ENCODE measurements around the gene RIN2. TPM values are rescaled to one million over a fixed set of nuclear protein-coding genes. Genes with fewer than 3 reads are reported as not detected.
"Not testable (repeated sequence)": the region's sequence is repeated elsewhere in the genome, so short reads cannot be mapped to it uniquely, and the experiment has no call there.

Gene RIN2
- total and polyA plus RNA-seq, 3 experiments from 2014 or later: 0.37 to 0.49 TPM; not detected in 1

DNA sequence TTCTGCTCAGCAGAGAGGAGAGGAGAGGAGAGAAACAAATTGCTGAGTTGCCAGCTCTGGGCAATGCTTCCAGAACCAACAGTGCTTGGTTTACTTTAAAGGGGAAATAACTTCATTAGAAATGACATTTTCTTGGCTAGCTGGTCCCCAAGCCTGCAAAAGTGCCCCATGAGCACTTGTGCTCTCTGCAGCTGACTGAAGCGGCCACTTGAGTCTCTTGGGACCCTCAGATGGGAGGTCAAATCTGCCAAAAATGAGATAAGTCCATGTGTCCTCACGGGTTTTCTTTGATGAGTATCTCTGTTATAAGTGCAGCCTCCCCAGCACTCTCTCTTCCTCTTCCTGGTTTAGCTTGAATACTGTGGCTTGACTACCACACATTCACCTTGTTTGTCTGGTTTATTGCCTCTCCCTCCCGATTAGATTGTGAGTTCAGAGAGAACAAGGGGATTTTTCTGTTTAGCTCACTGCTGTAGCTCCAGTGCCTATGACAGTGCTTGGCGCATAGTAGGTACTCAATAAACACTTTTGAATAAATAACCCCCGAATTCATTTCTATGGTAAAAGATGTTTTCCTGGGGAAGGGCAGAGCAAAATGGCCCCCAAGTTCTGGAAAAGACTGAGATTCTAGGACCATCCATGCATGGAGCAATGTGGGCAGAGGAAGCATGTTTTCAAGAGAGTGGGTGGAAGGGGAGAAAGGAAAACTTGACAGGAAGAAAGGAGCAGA, 7.0 kb upstream of the RIN2 start:
- peaks cover 5 to 9% of the 10 kb centered on the region in 2 donors for H3K27me3 Mint-ChIP-seq
- Histone ChIP-seq H3K4me3 (ENCODE audit: low read length) (no peak overlapping the region), H3K4me1 (ENCODE audit: insufficient read depth, low read length) (no peaks in the 10 kb centered on the region), H3K9me3 (ENCODE audit: low read length) (no peaks in the 10 kb centered on the region), H3K27me3 (ENCODE audit: insufficient read depth, low read length, poor library complexity, severe bottlenecking) (no peaks in the 10 kb centered on the region), H3K27ac (ENCODE audit: low read depth, low read length) (no peak overlapping the region), H3K36me3 (ENCODE audit: insufficient read depth, low read length) (no peaks in the 10 kb centered on the region)
- H3K27ac Mint-ChIP-seq: peak overlapping the region in 1 of 8 donors; percentile 27
- H3K4me3 Mint-ChIP-seq: no peak overlapping the region
- H3K36me3 Mint-ChIP-seq: no peaks in the 10 kb centered on the region
- CTCF ChIA-PET: no interaction called here
- no peaks in the 10 kb centered on the region for H3K4me1 Mint-ChIP-seq
- DNase-seq: no peak
- POLR2A ChIA-PET: no interaction called here
- peaks cover 0 to 7% (median 1%) of the 10 kb centered on the region in 5 donors for H3K9me3 Mint-ChIP-seq

DNA sequence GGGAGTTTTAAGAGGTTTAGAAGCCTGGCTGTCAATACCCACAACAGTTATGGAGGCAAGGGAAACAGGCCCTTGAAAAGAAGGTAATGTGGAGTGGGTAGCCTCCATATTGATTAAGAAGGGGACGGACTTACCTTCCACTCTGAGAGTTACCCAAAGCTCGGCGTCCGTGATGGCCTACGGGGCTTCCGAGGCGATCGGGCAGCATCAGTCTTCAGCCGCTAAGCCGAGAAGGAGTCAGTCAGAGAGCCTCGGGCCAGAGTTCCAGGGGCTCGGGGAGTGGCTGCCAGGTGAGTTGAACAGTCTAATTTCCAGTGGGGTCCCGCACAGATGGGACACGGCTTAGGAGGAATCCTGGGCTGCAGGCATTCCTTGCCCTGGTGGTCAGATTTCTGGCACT, 3.9 kb upstream of the RIN2 start:
- H3K9me3 Mint-ChIP-seq; H3K4me1 Mint-ChIP-seq; H3K4me3 Mint-ChIP-seq; H3K36me3 Mint-ChIP-seq; CTCF ChIA-PET; DNase-seq; H3K36me3 ChIP-seq (ENCODE audit: insufficient read depth, low read length); H3K27me3 ChIP-seq (ENCODE audit: insufficient read depth, low read length, poor library complexity, severe bottlenecking); H3K27ac ChIP-seq (ENCODE audit: low read depth, low read length); POLR2A ChIA-PET; H3K27ac Mint-ChIP-seq; H3K4me3 ChIP-seq (ENCODE audit: low read length); H3K9me3 ChIP-seq (ENCODE audit: low read length); H3K4me1 ChIP-seq (ENCODE audit: insufficient read depth, low read length): not testable (repeated sequence)
- H3K27me3 Mint-ChIP-seq: peaks cover 14 to 30% of the 10 kb centered on the region in 2 donors

DNA sequence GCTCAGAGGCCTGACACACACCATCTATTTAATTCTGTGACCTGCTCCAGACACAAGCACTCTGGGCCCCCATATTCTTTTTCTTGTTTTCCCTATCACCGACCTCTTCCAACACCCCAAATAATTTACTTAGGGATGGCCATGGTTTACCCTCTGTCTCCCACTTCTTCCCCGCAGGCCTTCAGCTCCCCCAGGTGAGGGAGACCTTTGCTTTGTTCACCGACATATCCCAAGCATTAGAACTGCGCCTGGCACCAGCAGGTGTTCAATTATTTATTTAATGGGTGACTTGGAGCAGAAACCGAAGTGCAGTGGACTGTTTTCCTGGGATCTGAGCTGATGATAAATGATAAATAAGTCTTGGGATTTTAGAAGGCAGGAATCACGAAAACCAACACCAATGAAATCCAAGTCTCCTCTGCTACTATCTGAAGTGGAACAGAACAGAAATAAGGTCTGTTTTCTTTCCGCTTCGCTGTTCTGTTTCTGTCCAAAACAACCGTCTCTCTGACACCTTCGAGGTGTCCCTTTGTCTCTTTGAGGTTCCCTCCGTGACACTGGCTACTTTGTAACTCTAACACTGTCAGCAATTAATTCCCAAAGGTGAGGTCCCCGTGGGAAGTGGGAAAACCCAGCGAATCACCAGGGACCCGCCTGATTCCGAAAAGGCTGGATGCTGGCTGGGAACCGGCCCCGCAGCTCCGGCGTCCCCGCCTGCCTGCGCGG, 1.1 kb upstream of the RIN2 start:
- Histone ChIP-seq H3K4me3 (ENCODE audit: low read length) (no peak overlapping the region), H3K27ac (ENCODE audit: low read depth, low read length) (no peak overlapping the region), H3K4me1 (ENCODE audit: insufficient read depth, low read length) (no peaks in the 10 kb centered on the region), H3K27me3 (ENCODE audit: insufficient read depth, low read length, poor library complexity, severe bottlenecking) (no peaks in the 10 kb centered on the region), H3K9me3 (ENCODE audit: low read length) (no peaks in the 10 kb centered on the region), H3K36me3 (ENCODE audit: insufficient read depth, low read length) (no peaks in the 10 kb centered on the region)
- Mint-ChIP-seq H3K27ac (no peak overlapping the region), H3K4me1 (no peaks in the 10 kb centered on the region), H3K9me3 (peaks cover 0 to 7% (median 0%) of the 10 kb centered on the region in 5 donors), H3K36me3 (no peaks in the 10 kb centered on the region), H3K4me3 (no peak overlapping the region), H3K27me3 (peaks cover 22 to 38% of the 10 kb centered on the region in 2 donors)
- POLR2A ChIA-PET: no interaction called here
- CTCF ChIA-PET: no interaction called here
- no peak for DNase-seq

DNA sequence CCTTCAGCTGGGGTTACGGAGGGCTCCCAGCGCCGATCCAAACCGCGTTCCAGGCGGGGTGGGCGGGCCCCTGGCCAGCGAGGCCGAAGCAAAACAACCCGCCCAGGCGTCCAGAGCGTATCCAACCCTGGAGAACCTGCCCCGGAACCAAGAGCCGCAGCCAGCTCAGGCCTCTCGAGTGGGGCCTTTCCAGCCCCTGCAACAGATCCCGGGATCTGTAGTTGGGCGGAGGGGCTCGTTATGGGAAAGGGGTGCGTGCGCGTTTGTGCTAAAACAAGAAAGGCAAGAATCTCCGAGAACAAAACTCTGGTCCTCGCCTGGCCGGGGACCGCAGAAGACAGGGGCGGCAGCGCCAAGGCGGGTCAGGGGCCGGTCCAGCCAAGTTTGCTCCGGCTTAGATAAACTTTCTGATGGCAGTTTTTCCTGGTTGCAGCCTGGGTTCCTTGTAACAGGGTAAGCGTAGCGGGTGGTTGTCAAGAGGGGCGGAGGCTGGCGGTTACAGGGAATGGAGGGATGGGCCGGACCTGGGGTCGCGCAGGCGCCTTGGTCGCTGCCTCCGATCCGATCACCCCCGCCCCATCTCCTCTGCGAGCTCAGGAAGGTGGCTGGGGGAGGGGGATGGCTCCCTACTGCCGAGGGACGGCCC, 448 bp upstream of the RIN2 start:
- H3K27ac ChIP-seq (ENCODE audit: low read depth, low read length): no peak overlapping the region
- no peaks in the 10 kb centered on the region for H3K27me3 ChIP-seq (ENCODE audit: insufficient read depth, low read length, poor library complexity, severe bottlenecking)
- POLR2A ChIA-PET: no interaction called here
- no peaks in the 10 kb centered on the region for H3K36me3 ChIP-seq (ENCODE audit: insufficient read depth, low read length)
- H3K4me3 ChIP-seq (ENCODE audit: low read length): no peak overlapping the region
- Mint-ChIP-seq H3K4me1 (no peaks in the 10 kb centered on the region), H3K27me3 (peaks cover 22 to 38% of the 10 kb centered on the region in 2 donors), H3K36me3 (no peaks in the 10 kb centered on the region), H3K27ac (no peak overlapping the region), H3K9me3 (peaks cover 0 to 7% (median 0%) of the 10 kb centered on the region in 5 donors), H3K4me3 (peak overlapping the region in 2 of 7 donors; percentile 15)
- H3K4me1 ChIP-seq (ENCODE audit: insufficient read depth, low read length): no peaks in the 10 kb centered on the region
- CTCF ChIA-PET: no interaction called here
- DNase-seq: no peak
- H3K9me3 ChIP-seq (ENCODE audit: low read length): no peaks in the 10 kb centered on the region

DNA sequence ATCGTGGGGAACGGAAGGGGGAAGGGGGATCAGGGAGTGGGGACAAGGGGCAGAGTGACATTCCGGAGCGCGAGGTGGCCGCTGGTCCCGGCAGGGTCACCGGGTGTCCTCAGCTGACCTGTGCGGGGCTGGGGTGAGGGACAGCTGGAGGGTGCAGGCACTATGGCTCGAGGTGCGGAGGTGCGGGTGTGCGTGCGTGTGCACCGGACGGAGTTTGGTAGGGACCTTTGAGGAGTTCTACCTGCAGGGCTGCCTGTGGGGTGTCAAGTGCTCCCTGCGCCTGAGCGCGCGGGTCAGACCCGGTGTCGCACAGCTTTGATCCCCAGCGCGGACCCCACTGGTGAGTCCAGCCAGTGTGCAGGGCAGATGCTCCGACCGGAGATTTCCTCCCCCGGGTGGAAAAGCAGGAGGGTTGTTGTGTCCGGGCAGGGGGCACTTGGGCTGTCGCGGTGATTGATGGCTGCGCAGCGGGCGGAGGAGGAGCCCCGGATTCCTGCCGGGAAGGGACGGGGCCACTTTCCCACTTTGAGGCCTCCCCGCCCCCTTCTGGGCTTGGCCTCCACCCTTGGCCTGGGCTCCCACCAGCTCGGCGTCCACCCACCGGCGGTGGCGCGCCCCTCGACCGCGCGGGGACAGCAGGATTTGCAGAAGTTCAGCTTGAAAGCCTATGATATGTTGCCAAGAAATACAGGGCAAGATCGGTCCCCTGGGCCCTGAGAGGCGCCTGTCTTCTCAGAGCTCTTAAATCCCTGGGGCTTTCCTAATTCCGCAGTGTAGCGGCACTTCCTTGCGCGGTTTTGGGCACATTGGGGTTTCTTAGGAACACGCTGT, 658 bp downstream of the RIN2 start:
- Mint-ChIP-seq H3K27me3 (peaks cover 22 to 34% of the 10 kb centered on the region in 2 donors), H3K9me3 (peaks cover 0 to 6% (median 0%) of the 10 kb centered on the region in 5 donors), H3K27ac (no peak overlapping the region), H3K4me1 (no peaks in the 10 kb centered on the region), H3K36me3 (no peaks in the 10 kb centered on the region), H3K4me3 (no peak overlapping the region)
- no peak overlapping the region for H3K27ac ChIP-seq (ENCODE audit: low read depth, low read length)
- POLR2A ChIA-PET: no interaction called here
- no peaks in the 10 kb centered on the region for H3K9me3 ChIP-seq (ENCODE audit: low read length)
- H3K36me3 ChIP-seq (ENCODE audit: insufficient read depth, low read length): no peaks in the 10 kb centered on the region
- H3K27me3 ChIP-seq (ENCODE audit: insufficient read depth, low read length, poor library complexity, severe bottlenecking): no peaks in the 10 kb centered on the region
- no peak overlapping the region for H3K4me3 ChIP-seq (ENCODE audit: low read length)
- DNase-seq: no peak
- no peaks in the 10 kb centered on the region for H3K4me1 ChIP-seq (ENCODE audit: insufficient read depth, low read length)
- CTCF ChIA-PET: no interaction called here

DNA sequence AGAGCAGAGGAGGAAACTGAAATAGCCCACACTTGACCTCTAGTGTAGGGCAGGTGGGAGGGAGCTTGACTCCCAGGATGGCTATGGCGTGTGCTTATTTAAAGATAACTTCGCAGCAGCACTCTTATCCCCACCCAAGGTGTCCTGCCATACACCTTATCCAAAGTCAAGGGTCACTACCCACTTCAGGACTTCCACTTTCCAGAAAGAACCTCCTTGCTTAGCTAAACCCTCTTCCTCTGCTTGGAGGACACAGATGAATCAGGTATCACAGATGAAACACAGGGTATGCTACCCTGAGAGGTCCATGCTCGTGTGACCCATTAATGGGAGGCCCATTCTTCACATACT, 2.3 kb downstream of the RIN2 start:
- Mint-ChIP-seq H3K9me3 (peaks cover 0 to 3% (median 0%) of the 10 kb centered on the region in 5 donors), H3K36me3 (no peaks in the 10 kb centered on the region), H3K4me1 (no peaks in the 10 kb centered on the region), H3K27me3 (peaks cover 22 to 31% of the 10 kb centered on the region in 2 donors), H3K27ac (no peak overlapping the region), H3K4me3 (no peak overlapping the region)
- Histone ChIP-seq H3K27me3 (ENCODE audit: insufficient read depth, low read length, poor library complexity, severe bottlenecking) (no peaks in the 10 kb centered on the region), H3K27ac (ENCODE audit: low read depth, low read length) (no peak overlapping the region), H3K4me1 (ENCODE audit: insufficient read depth, low read length) (no peaks in the 10 kb centered on the region), H3K9me3 (ENCODE audit: low read length) (no peaks in the 10 kb centered on the region), H3K36me3 (ENCODE audit: insufficient read depth, low read length) (no peaks in the 10 kb centered on the region), H3K4me3 (ENCODE audit: low read length) (no peak overlapping the region)
- no peak for DNase-seq
- ChIA-PET POLR2A (no interaction called here), CTCF (no interaction called here)

DNA sequence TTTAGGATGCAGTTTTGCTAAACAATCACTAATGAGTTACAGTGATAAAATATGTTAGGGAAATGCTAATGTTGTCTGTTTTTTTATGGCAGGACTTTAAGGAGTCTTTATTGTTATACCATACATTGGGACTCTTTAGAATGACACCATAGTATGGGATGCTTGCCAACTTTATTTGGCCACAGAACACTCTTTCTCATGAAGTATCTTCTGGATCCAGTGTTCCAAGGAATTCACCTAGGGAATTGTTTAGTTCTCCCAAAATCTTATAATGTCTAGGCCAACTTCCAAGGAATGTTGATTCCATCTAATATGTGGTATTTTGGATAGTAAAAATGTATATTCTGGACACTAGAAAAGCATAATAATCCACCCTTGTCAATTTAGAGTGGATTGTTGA, 3.3 kb downstream of the RIN2 start:
- CTCF ChIA-PET: no interaction called here

DNA sequence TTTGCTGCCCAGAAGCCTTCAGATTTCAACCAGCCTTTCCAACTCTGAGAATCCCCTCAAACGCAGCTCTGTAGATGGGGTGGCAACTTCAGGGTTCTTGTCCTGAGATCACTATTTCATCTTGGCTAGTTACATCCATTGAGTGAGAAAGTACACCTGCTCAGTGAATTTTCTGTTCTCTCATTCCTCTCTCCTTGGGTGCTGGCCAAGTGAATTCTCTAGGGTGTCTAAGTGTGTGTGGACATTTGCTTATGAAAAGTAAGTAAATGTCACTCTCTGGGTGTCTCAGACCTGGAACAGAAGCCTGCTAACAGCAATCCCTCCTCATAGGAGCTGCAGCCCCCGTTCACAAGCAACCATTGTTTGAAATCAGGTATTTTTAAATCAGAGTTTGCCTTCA, 3.8 kb downstream of the RIN2 start:
- peaks cover 14 to 27% of the 10 kb centered on the region in 2 donors for H3K27me3 Mint-ChIP-seq
- Histone ChIP-seq H3K4me1 (ENCODE audit: insufficient read depth, low read length) (no peaks in the 10 kb centered on the region), H3K36me3 (ENCODE audit: insufficient read depth, low read length) (no peaks in the 10 kb centered on the region), H3K4me3 (ENCODE audit: low read length) (no peak overlapping the region), H3K27ac (ENCODE audit: low read depth, low read length) (no peak overlapping the region), H3K27me3 (ENCODE audit: insufficient read depth, low read length, poor library complexity, severe bottlenecking) (no peaks in the 10 kb centered on the region), H3K9me3 (ENCODE audit: low read length) (no peaks in the 10 kb centered on the region)
- ChIA-PET POLR2A (no interaction called here), CTCF (no interaction called here)
- H3K4me3 Mint-ChIP-seq: no peak overlapping the region
- no peak for DNase-seq
- H3K4me1 Mint-ChIP-seq: no peaks in the 10 kb centered on the region
- no peak overlapping the region for H3K27ac Mint-ChIP-seq
- peaks cover 0 to 3% (median 0%) of the 10 kb centered on the region in 5 donors for H3K9me3 Mint-ChIP-seq
- H3K36me3 Mint-ChIP-seq: no peaks in the 10 kb centered on the region

More for the DNA sequence above, 3.3 kb downstream of the RIN2 start:
- H3K36me3 ChIP-seq (ENCODE audit: insufficient read depth, low read length): no peaks in the 10 kb centered on the region
- H3K27me3 ChIP-seq (ENCODE audit: insufficient read depth, low read length, poor library complexity, severe bottlenecking): no peaks in the 10 kb centered on the region
- DNase-seq: no peak
- no peak overlapping the region for H3K4me3 Mint-ChIP-seq
- no peaks in the 10 kb centered on the region for H3K36me3 Mint-ChIP-seq
- H3K9me3 ChIP-seq (ENCODE audit: low read length): no peaks in the 10 kb centered on the region
- H3K4me1 ChIP-seq (ENCODE audit: insufficient read depth, low read length): no peaks in the 10 kb centered on the region
- no peak overlapping the region for H3K27ac ChIP-seq (ENCODE audit: low read depth, low read length)
- peaks cover 18 to 29% of the 10 kb centered on the region in 2 donors for H3K27me3 Mint-ChIP-seq
- no peak overlapping the region for H3K4me3 ChIP-seq (ENCODE audit: low read length)
- peaks cover 0 to 3% (median 0%) of the 10 kb centered on the region in 5 donors for H3K9me3 Mint-ChIP-seq
- H3K4me1 Mint-ChIP-seq: no peaks in the 10 kb centered on the region
- POLR2A ChIA-PET: no interaction called here
- no peak overlapping the region for H3K27ac Mint-ChIP-seq

Data from CD8-positive, alpha-beta memory T cell (primary cell).